Measurements from ENCODE around the gene MIB1. TPM values are rescaled to one million over a fixed set of nuclear protein-coding genes. Genes with fewer than 3 reads are reported as not detected.

Gene MIB1
- total RNA-seq, 4 donors from 2014 or later: 14.1 to 34.9 (median 22.7) TPM

DNA sequence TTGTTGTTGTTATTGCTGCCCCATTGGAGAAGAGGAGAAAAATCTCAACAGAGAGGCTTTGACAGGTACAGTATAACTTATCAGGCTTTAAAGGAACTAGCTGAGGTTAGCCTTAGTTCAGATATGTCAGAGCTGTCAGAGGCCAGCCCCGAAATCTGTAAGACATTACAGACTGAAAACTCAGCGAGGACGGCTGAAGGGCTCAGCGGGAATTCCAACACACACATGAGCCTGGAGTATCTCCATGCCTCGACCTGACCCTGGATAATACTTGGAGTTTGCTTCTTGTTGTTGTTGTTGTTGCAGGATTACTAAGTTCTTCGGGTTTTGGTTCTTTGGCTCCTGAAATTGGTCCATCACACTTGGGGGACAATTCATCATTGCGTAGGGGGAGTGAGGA, 166.9 kb downstream of the MIB1 start:
- no peak for TF ChIP-seq POLR2A (IDR thresholded peaks at IDR 0.05)
- TF ChIP-seq, protein P1, sequence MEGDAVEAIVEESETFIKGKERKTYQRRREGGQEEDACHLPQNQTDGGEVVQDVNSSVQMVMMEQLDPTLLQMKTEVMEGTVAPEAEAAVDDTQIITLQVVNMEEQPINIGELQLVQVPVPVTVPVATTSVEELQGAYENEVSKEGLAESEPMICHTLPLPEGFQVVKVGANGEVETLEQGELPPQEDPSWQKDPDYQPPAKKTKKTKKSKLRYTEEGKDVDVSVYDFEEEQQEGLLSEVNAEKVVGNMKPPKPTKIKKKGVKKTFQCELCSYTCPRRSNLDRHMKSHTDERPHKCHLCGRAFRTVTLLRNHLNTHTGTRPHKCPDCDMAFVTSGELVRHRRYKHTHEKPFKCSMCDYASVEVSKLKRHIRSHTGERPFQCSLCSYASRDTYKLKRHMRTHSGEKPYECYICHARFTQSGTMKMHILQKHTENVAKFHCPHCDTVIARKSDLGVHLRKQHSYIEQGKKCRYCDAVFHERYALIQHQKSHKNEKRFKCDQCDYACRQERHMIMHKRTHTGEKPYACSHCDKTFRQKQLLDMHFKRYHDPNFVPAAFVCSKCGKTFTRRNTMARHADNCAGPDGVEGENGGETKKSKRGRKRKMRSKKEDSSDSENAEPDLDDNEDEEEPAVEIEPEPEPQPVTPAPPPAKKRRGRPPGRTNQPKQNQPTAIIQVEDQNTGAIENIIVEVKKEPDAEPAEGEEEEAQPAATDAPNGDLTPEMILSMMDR (IDR thresholded peaks at IDR 0.05): no peak
- no peaks in the 10 kb centered on the region for H3K4me1 ChIP-seq
- no peak for DNase-seq
- 77 to 81% methylated on average over 4 to 7 of the region's 7 CpGs for WGBS, 2 donors
- intact Hi-C loops (cut with DNase I): no loop called here
- H3K27ac ChIP-seq: no peak overlapping the region
- H3K27me3 ChIP-seq: no peaks in the 10 kb centered on the region
- no peaks in the 10 kb centered on the region for H3K36me3 ChIP-seq
- no peak overlapping the region for H3K4me3 ChIP-seq
- no peaks in the 10 kb centered on the region for H3K9me3 ChIP-seq

DNA sequence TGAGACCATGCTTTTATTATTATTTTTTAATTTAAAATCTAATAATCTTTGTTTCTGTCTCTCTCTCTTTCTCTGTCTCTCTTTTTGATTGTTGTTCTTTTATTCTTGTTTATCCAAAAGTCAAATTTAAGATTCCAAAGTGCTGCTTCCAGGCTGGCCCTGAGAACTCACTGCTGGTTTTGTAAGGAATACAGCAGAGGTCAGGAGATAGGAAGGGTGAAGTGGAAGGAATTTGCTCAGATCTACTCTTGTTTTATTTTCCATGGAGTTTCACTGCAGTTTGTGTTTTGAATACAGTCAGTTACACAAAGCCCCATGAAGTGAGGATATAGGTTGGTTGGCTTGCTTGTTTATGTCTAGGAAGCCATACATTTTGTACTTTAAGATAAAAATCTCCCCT, 168.1 kb downstream of the MIB1 start:
- Histone ChIP-seq H3K4me3 (no peak overlapping the region), H3K9me3 (no peaks in the 10 kb centered on the region), H3K27ac (no peak overlapping the region), H3K36me3 (no peaks in the 10 kb centered on the region), H3K27me3 (no peaks in the 10 kb centered on the region), H3K4me1 (no peaks in the 10 kb centered on the region)
- intact Hi-C loops (cut with DNase I): no loop called here
- TF ChIP-seq POLR2A (IDR thresholded peaks at IDR 0.05): no peak
- TF ChIP-seq, protein P1 (IDR thresholded peaks at IDR 0.05): no peak
- DNase-seq: no peak

DNA sequence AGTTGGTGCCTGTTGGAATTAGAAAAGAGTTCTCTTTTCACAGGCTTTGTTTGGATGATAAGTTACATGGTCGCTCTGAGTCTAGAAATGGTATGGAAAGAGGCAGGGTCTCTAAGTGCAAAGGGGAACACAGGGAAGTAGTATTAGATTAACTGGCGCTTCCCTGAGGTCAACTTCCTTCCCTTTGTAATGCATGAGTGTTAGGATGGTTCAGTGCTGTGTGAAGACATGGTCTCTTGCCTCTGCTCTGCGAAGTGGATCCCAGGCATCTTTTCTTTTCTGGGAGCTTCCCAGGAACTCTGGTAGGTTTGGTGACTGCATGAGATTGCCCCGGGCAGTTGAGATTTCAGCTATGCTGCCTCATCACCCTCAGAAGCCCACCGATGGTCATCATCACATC, 170.3 kb downstream of the MIB1 start:
- no peak overlapping the region for H3K27ac ChIP-seq
- no peak for DNase-seq
- TF ChIP-seq, protein P1 (IDR thresholded peaks at IDR 0.05): no peak
- no peak for TF ChIP-seq POLR2A (IDR thresholded peaks at IDR 0.05)
- no peaks in the 10 kb centered on the region for H3K27me3 ChIP-seq
- no peaks in the 10 kb centered on the region for H3K4me1 ChIP-seq
- H3K9me3 ChIP-seq: no peaks in the 10 kb centered on the region
- intact Hi-C loops (cut with DNase I): loop anchor here (5.0 kb wide), 1 partner anchor 51 kb away; no protein-coding TSS in a partner anchor
- no peak overlapping the region for H3K4me3 ChIP-seq
- no peaks in the 10 kb centered on the region for H3K36me3 ChIP-seq
- 76 to 79% methylated on average over 4 to 5 of the region's 5 CpGs for WGBS, 2 donors

DNA sequence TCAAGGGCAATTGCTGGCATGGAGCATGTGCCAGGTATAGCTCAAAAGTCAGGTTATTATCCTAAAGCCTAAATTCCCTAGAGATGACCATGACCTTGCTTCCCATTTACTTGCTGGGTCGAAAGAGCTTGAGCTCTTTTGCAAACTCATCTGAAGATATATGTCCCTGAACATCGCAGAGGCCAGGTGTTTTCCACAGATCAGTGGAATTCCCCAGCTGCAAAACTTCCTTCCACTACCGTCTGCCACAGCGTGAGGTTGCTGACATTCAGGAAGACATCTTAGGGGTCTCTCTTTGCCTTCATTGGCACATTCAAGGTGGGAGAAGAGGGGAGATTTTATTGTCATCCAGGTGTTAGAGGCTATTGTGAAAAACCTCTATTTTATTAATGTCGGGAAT, 171.0 kb downstream of the MIB1 start:
- Histone ChIP-seq H3K4me1 (no peaks in the 10 kb centered on the region), H3K9me3 (no peaks in the 10 kb centered on the region), H3K36me3 (no peaks in the 10 kb centered on the region), H3K4me3 (no peak overlapping the region), H3K27ac (no peak overlapping the region), H3K27me3 (no peaks in the 10 kb centered on the region)
- TF ChIP-seq, protein P1 (IDR thresholded peaks at IDR 0.05): no peak
- no peak for TF ChIP-seq POLR2A (IDR thresholded peaks at IDR 0.05)
- no peak for DNase-seq
- intact Hi-C loops (cut with DNase I): loop anchor here (5.0 kb wide), 1 partner anchor 51 kb away; no protein-coding TSS in a partner anchor
- WGBS, 2 donors: 33 to 41% methylated on average over 5 of the region's 5 CpGs

DNA sequence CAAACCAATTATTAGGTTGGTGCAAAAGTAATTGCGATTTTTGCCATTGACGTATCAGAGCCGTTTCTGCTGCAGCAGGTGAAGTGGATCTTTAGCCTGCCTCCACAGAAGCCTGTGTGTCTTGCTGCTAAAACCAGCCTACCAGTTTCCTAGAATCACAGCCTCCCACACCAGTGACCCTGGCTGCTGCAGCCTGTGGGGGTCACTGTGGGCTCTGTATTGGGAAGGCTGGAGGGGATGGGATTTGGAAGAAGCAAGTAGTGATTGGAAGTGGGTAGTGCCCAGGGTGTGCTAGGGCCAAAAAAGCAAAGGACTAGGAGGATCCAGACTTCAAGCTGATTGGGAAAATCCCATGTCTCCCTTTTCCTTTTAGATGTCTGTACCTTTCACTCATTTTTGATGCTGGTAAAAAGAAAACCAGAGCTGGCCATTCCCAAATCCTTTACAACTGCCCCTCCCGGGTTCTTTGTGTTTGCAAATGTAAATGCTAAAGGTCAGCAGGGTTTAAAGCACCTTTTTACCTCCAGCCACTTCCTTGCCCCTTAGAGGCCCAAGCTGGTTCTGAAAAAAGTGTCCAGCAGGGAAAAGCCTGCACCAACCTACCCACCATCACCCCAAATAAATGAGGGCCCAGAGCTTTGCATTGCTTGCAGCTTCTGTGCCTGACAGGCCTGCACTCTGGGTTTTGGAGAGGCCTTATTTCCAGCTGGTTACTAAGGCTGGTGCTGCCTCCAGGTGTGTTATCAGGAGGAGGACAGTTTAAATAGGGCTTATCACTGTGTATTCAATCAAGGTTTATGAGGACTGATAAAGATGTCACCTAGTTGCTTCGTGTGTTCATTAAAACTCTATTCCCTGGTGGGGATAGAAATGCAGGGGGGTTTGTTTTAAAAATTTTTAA, 172.0 kb downstream of the MIB1 start:
- Histone ChIP-seq H3K4me1 (no peaks in the 10 kb centered on the region), H3K9me3 (no peaks in the 10 kb centered on the region), H3K4me3 (no peak overlapping the region), H3K36me3 (no peaks in the 10 kb centered on the region), H3K27me3 (no peaks in the 10 kb centered on the region), H3K27ac (no peak overlapping the region)
- DNase-seq: no peak
- intact Hi-C loops (cut with DNase I): loop anchor here (5.0 kb wide), 1 partner anchor 50 kb away; no protein-coding TSS in a partner anchor
- TF ChIP-seq, protein P1 (IDR thresholded peaks at IDR 0.05): no peak
- TF ChIP-seq POLR2A (IDR thresholded peaks at IDR 0.05): no peak
- 52 to 68% methylated on average over 5 of the region's 5 CpGs for WGBS, 2 donors
